AG04450 (cell line): ENCODE measurements around the gene RPH3AL. TPM values are rescaled to one million over a fixed set of nuclear protein-coding genes. Genes with fewer than 3 reads are reported as not detected.

Experiments used
- CTCF ChIA-PET: fragments of 300-600, 350-600 bp; formaldehyde crosslinking; extraction: SDS; loops from one replicate; lab custom pipeline; 2022; ENCODE audit warnings: antibody characterized with exemption, inconsistent platforms; lab: Charles Lee
- POLR2A ChIA-PET: fragments of 350-600 bp; formaldehyde crosslinking; extraction: SDS; loops from one replicate; lab custom pipeline; 2021; ENCODE audit warnings: antibody characterized with exemption, inconsistent platforms; lab: Yijun Ruan, JAX
- DNase-seq: peaks from one replicate; pipeline ENCODE4 v3.0.0-alpha.2; 2011; ENCODE audit warnings: low read depth, low spot score
- H3K27ac ChIP-seq: one replicate; pipeline ENCODE4 v1.5.1; 2012; ENCODE audit warnings: low read depth, low read length, control low read depth
- H3K27me3 ChIP-seq: one replicate; pipeline ENCODE4 v1.6.0; 2012; ENCODE audit warnings: low read length; ENCODE audit not compliant: control insufficient read depth, insufficient read depth
- H3K4me3 ChIP-seq: 2 replicates; pipeline ENCODE4 v1.5.1; 2011; ENCODE audit warnings: mild to moderate bottlenecking, low read depth, low read length, control low read depth
- H3K9me3 ChIP-seq: 2 replicates; pipeline ENCODE4 v1.5.1; 2012; ENCODE audit warnings: low read length; ENCODE audit not compliant: control insufficient read depth, insufficient read depth
- CTCF ChIP-seq: IDR thresholded peaks from 2 replicates; pipeline ENCODE4 v1.5.1; 2011; ENCODE audit warnings: low read depth, low read length, control low read depth, inconsistent platforms
- polyA plus RNA-seq: library from polyadenylated mRNA; depleted of rRNA; stranded (reverse); fragments of >200 nt; gene quantifications from 2 replicates; pipeline ENCODE4 v1.2.3, GENCODE V29; 2011

RPH3AL gene
- polyA plus RNA-seq, 1 experiment = 1.3 TPM

- Histone ChIP-seq H3K9me3 (no peaks in the 10 kb centered on the region), H3K4me3 (no peak overlapping the region), H3K27me3 (peaks cover 7% of the 10 kb centered on the region), H3K27ac (no peak overlapping the region)
- no peak for DNase-seq
- ChIA-PET POLR2A (no interaction called here), CTCF (interaction anchor here (0.6 kb wide), 1 partner anchor 8 kb away, joined by 4 read pairs; no protein-coding TSS in a partner anchor)
- TF ChIP-seq CTCF = no peak
Observed at GRCh38 chr17:394718-395095, 42.1 kb upstream of the RPH3AL start.

- no peak for DNase-seq
- Histone ChIP-seq H3K27ac (no peak overlapping the region), H3K4me3 (no peak overlapping the region), H3K9me3 (no peaks in the 10 kb centered on the region), H3K27me3 (peaks cover 7% of the 10 kb centered on the region)
- ChIA-PET POLR2A (no interaction called here), CTCF (interaction anchor here (1.0 kb wide), 1 partner anchor 8 kb away, joined by 3 read pairs; no protein-coding TSS in a partner anchor)
- TF ChIP-seq CTCF = no peak
Observed at GRCh38 chr17:393806-394717, 41.5 kb upstream of the RPH3AL start.

- POLR2A ChIA-PET = no interaction called here
- Histone ChIP-seq H3K9me3 (no peaks in the 10 kb centered on the region; the same call in 1 of the 2 replicates), H3K27me3 (peaks cover 8% of the 10 kb centered on the region), H3K4me3 (no peak overlapping the region), H3K27ac (no peak overlapping the region)
- no peak for DNase-seq
- CTCF ChIA-PET = no interaction called here
- no peak for TF ChIP-seq CTCF
Observed at GRCh38 chr17:391850-392249, 39.2 kb upstream of the RPH3AL start.

GRCh38 chr17:390025-390424 is 37.4 kb upstream of the RPH3AL start:
- no peak overlapping the region for H3K27ac ChIP-seq
- no peak for TF ChIP-seq CTCF
- peaks cover 9% of the 10 kb centered on the region for H3K27me3 ChIP-seq
- DNase-seq = no peak
- ChIA-PET POLR2A (no interaction called here), CTCF (no interaction called here)
- H3K9me3 ChIP-seq = no peaks in the 10 kb centered on the region; the same call in 1 of the 2 replicates
- H3K4me3 ChIP-seq = no peak overlapping the region

GRCh38 chr17:388087-388486 is 35.5 kb upstream of the RPH3AL start:
- Histone ChIP-seq H3K4me3 (no peak overlapping the region), H3K27me3 (peaks cover 17% of the 10 kb centered on the region), H3K9me3 (no peaks in the 10 kb centered on the region; the same call in 1 of the 2 replicates), H3K27ac (no peak overlapping the region)
- ChIA-PET POLR2A (no interaction called here), CTCF (interaction anchor here (0.8 kb wide), 1 partner anchor 243 kb away, joined by 3 read pairs; no protein-coding TSS in a partner anchor)
- no peak for TF ChIP-seq CTCF
- DNase-seq = no peak
